Brain microvascular endothelial cell (primary cell): ENCODE data around the gene CAB39L.
A peak's percentile ranks its signal among the peaks of the same experiment; 100 is the strongest.

Experiments used
- DNase-seq: peaks from one replicate; pipeline ENCODE4 v3.0.0-alpha.2; 2020
- H3K27ac ChIP-seq: fragments of 250-450 bp; sonication (Bioruptor Pico); 2 replicates; pipeline ENCODE4 v1.5.1; 2020; ENCODE audit warnings: mild to moderate bottlenecking, moderate library complexity
- H3K27me3 ChIP-seq: fragments of 250-450 bp; sonication (Bioruptor Pico); replicated peaks from 2 replicates; pipeline ENCODE4 v1.5.1; 2020; ENCODE audit warnings: mild to moderate bottlenecking
- H3K36me3 ChIP-seq: fragments of 250-450 bp; sonication (Bioruptor Pico); replicated peaks from 2 replicates; pipeline ENCODE4 v1.5.1; 2020; ENCODE audit warnings: mild to moderate bottlenecking
- H3K4me3 ChIP-seq: 2 replicates; pipeline ENCODE4 v1.5.1; 2011; ENCODE audit warnings: low read depth, mild to moderate bottlenecking, control low read depth, low read length, moderate library complexity
- in situ Hi-C: cut with HindIII; loops from 2 replicates; pipeline ENCODE4 v1.10.0; 2017; ENCODE audit warnings: low sequenced_read_pairs, low pct_ligation_motif_present
- TF ChIP-seq, protein P1 (sequence below): IDR thresholded peaks from 2 replicates; pipeline ENCODE4 v1.5.1; 2011; ENCODE audit warnings: low read depth, mild to moderate bottlenecking, moderate library complexity, low read length, control low read depth, inconsistent platforms; ENCODE audit errors: missing control alignments

CAB39L gene

DNA sequence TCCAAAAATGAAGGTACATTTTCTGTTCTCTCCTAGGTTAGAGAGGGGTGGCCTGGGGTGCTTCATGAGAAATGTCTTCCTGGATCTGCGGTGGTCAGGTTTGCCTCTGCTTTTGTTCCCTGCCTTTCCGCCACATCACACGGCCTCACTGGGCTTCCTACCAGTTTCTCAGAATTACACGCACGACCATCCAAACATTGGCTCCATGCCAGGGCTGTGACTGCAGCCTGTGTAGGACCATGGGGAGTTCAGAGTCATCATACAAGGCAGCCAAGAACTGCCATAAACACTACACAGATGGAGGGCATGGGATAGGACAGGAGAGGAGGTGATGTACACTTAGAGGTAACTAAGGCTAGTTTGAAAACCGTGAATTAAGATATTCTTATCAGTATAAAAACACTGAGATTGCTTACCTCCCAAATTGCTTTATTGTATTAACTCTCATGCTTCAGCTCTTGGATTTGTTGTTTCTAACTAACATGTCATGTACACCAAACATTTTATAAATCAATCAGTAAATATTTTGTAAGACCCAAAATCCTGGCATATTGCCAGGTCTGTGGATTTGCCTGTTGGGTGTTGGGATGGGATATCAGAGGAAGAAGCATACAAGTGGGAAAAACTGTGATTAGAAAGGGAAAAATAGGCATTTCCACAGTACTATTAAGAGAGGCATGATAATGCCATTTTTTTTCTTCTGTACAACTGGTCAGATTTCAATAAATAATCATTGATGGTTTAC, 150.9 kb downstream of the CAB39L start:
- no peak overlapping the region for H3K4me3 ChIP-seq
- H3K27me3 ChIP-seq, result no peaks in the 10 kb centered on the region
- in situ Hi-C loops, result no loop called here
- H3K36me3 ChIP-seq, result no peaks in the 10 kb centered on the region
- H3K27ac ChIP-seq, result no peak overlapping the region
- peak; percentile 79 for DNase-seq
- TF ChIP-seq, protein P1, sequence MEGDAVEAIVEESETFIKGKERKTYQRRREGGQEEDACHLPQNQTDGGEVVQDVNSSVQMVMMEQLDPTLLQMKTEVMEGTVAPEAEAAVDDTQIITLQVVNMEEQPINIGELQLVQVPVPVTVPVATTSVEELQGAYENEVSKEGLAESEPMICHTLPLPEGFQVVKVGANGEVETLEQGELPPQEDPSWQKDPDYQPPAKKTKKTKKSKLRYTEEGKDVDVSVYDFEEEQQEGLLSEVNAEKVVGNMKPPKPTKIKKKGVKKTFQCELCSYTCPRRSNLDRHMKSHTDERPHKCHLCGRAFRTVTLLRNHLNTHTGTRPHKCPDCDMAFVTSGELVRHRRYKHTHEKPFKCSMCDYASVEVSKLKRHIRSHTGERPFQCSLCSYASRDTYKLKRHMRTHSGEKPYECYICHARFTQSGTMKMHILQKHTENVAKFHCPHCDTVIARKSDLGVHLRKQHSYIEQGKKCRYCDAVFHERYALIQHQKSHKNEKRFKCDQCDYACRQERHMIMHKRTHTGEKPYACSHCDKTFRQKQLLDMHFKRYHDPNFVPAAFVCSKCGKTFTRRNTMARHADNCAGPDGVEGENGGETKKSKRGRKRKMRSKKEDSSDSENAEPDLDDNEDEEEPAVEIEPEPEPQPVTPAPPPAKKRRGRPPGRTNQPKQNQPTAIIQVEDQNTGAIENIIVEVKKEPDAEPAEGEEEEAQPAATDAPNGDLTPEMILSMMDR, result no peak

DNA sequence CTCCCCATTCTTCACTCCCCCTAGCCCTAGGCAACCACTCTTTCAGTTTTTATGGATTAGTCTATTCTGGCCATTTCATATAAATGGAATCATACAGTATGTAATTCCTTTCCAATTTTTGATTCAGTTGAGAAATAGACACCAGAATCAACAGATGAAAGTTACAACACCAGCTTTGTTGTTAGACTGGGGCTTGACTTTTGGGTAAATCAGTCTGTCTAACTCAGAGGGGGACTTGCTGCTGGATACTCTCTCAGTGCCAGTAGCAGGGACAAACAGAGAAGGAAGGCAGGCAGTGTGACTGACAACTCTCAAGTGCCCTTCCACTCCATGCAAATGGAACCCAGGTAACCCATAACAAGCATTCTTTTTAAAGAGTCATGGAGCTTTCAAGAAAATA, 155.4 kb downstream of the CAB39L start:
- no peak for DNase-seq
- no peak overlapping the region for H3K27ac ChIP-seq
- H3K36me3 ChIP-seq, result no peaks in the 10 kb centered on the region
- H3K4me3 ChIP-seq, result no peak overlapping the region
- in situ Hi-C loops, result no loop called here
- TF ChIP-seq, protein P1, result no peak
- H3K27me3 ChIP-seq, result no peaks in the 10 kb centered on the region

DNA sequence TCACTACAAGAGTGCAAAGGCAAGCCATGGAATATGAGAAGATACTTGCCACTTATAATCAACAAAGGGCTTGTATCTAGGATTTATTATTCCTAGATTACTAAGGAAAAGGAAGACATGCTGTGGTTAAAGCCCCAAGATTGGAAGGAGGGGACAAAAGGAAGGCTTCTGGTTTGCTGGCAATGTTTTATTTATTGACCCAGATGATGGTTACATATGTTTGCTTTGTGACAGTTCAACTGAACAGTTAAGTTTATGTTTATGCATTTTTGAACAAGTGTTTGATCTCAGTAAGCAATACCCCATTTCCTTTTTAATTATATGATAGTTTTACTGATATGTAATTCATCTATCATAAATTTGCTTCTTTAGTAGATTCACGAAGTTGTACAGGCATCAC, 155.9 kb downstream of the CAB39L start:
- in situ Hi-C loops, result no loop called here
- H3K27ac ChIP-seq, result no peak overlapping the region
- no peaks in the 10 kb centered on the region for H3K36me3 ChIP-seq
- TF ChIP-seq, protein P1, result no peak
- no peaks in the 10 kb centered on the region for H3K27me3 ChIP-seq
- H3K4me3 ChIP-seq, result no peak overlapping the region
- no peak for DNase-seq

DNA sequence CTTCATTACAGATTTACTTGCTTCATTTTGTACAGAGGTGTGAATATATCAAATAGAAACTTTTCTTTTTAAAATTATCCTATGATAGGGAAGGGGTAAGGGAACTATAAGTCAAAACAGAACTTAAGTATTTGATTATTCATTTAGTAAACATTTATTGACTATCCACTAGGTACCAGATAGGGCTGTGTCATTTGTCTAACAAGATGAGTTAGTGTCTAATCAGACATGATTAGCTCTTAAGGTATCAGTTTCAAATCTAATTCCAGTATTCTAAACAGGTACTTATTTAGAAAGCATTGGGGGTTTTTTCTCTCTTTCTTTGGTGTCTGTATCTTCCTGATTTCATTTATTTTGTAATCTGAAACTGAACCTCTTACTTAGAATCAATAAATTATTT, 164.0 kb downstream of the CAB39L start:
- no peaks in the 10 kb centered on the region for H3K36me3 ChIP-seq
- no peak for DNase-seq
- TF ChIP-seq, protein P1, result no peak
- H3K27me3 ChIP-seq, result no peaks in the 10 kb centered on the region
- H3K27ac ChIP-seq, result no peak overlapping the region
- in situ Hi-C loops, result no loop called here
- no peak overlapping the region for H3K4me3 ChIP-seq

DNA sequence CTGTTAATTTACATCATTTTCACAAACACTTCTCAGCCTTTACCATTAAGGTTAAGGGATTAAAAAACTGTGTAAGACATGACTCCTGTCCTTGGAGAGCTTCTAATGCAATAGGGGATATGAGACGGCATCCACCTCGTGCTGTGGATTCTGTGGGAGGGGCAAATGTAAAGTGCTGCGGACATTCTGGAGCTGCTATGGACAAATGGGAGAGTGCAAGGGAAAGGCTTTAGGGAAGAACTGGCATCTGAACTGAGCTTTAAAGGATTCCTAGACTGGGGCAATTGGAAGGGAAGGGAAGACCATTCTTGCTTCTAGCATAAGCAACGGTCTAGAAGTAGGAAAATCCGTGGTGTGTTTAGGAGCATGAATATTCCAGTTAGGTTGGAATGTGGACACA, 164.8 kb downstream of the CAB39L start:
- Histone ChIP-seq H3K36me3 (no peaks in the 10 kb centered on the region), H3K27me3 (no peaks in the 10 kb centered on the region), H3K4me3 (no peak overlapping the region), H3K27ac (no peak overlapping the region)
- TF ChIP-seq, protein P1, result no peak
- in situ Hi-C loops, result no loop called here
- no peak for DNase-seq

DNA sequence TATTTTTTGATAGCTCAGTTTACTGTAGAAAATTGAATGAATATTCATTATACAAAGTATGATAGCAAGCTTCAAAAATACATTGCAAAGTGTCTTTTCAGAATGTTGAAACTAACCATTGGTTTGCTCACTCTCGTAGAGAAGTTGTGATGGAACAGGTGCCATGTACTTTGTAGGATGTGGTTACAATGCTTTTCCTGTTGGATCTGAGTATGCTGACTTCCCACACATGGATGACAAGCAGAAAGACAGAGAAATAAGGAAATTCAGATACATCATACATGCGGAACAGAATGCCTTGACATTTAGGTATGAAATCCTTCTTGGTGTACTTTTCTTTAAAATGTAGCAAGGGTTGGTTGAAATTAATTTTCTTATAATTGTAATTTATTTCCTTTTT, 165.7 kb downstream of the CAB39L start:
- TF ChIP-seq, protein P1, result no peak
- H3K4me3 ChIP-seq, result no peak overlapping the region
- no peaks in the 10 kb centered on the region for H3K27me3 ChIP-seq
- no peak overlapping the region for H3K27ac ChIP-seq
- no peak for DNase-seq
- in situ Hi-C loops, result no loop called here
- no peaks in the 10 kb centered on the region for H3K36me3 ChIP-seq
